GM08714 (cell line): ENCODE results near the gene PPM1J.
A peak's percentile ranks its signal among the peaks of the same experiment; 100 is the strongest.

Experiments
- H3K4me3 ChIP-seq: fragments of 200-500 bp; sonication (Bioruptor generic); 2 replicates; pipeline ENCODE4 v1.5.1; 2014; ENCODE audit warnings: mild to moderate bottlenecking, low read length, inconsistent platforms
- ZNF274 ChIP-seq: IDR thresholded peaks from 2 replicates; pipeline ENCODE4 v1.6.1; 2012; ENCODE audit warnings: mild to moderate bottlenecking, low read depth, low read length

Gene PPM1J

GRCh38 chr1:112674986-112675727 is 40.0 kb downstream of the PPM1J start:
- peak overlapping the region; percentile 76 for H3K4me3 ChIP-seq
- TF ChIP-seq ZNF274, result no peak

DNA sequence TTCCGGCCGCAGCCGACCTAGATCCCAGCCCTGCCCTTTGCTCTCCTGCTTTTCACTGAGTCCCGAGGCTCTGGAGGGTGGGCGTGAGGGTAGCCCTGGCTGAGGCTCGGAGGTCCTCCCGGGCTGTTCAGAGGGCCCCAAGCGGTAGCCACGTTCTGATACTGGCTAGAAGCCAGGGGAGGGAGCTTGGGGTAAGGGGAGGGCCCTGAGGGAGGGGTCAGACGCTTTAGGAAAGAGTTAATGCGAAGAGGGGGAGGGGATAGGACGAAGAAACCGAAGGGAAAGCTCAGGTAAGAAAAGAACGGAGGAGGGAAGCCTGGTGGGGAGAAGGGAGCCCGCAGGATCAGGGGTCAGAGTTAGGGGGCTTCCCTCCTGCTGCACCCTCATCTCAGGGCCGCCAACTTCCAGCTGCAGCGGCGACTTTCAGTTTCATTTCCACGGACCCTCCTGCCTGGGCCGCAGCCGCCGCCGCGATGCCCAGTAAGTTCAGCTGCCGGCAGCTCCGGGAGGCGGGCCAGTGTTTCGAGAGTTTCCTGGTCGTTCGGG is 40.6 kb downstream of the PPM1J start, which contains the start of gene MOV10:
MOV10 (plus strand) TSS at position 220 of the 546 bp plus-strand sequence; CDS start at position 474, 254 bp downstream.
- peak within 1 kb of the TSS; percentile 76 for H3K4me3 ChIP-seq
- no peak for TF ChIP-seq ZNF274

- no peak for TF ChIP-seq ZNF274
- peak overlapping the region; percentile 76 for H3K4me3 ChIP-seq
Measured at GRCh38 chr1:112673592-112674439, 41.3 kb downstream of the PPM1J start.

DNA sequence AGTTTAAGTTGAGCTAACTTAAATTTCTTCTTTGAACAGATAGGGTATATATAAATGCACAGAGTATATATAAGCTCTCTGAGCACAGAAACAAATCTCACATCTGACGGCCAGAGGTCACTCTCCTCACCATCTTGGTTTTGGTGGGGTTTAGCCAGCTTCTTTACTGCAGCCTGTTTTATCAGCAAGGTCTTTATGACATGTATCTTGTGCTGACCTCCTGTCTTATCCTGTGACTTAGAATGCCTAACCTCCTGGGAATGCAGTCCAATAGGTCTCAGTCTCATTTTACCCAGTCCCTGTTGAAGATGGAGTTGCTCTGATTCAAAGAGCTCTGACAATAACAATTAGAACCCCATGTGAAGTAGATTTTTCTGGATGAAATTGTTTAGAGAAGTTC is 42.3 kb downstream of the PPM1J start:
- no peak overlapping the region for H3K4me3 ChIP-seq
- TF ChIP-seq ZNF274, result no peak

DNA sequence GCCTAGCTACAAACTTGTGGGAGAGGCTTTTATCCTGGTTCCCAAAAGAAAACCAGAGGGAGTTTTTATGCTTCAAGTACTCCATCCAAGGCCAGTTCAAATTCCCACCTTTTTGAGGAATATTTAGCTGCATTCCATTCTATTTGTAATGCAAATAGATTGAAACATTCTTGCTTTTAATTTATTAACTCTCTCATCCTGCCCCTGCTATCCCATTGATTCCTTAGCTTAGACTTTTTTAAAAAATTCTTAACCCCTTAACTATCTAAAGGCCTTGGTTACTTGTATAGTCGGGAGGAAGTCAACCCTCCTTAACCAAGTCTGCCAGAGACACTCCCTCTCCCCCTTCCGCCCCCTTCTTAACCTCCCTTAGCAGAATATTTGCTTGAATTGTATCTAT is 43.1 kb downstream of the PPM1J start:
- TF ChIP-seq ZNF274, result no peak
- H3K4me3 ChIP-seq, result no peak overlapping the region

DNA sequence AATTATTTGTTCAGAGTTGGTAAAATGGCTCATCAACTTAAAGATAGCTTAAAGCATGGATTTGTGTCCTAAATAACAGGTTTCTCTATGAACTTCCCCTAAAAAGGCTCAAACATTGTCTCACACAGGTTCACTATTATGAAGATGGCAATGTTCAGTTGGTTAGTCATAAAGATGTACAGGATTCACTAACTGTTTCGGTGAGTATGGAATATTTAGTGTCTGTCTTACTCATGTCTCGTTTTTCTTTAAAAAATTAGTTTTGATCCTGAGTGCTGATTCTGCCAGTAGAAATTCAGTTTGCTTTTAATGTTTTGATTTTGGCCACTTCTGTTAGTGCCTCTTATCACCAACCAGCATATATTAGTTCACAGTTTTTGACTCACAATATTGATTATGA is 48.2 kb downstream of the PPM1J start:
- no peak overlapping the region for H3K4me3 ChIP-seq
- no peak for TF ChIP-seq ZNF274

GRCh38 chr1:112665857-112666256 is 49.3 kb downstream of the PPM1J start:
- no peak overlapping the region for H3K4me3 ChIP-seq
- no peak for TF ChIP-seq ZNF274
